CD4-positive, alpha-beta T cell (primary cell): Measurements from ENCODE around the gene MAN1A2. TPM values are rescaled to one million over a fixed set of nuclear protein-coding genes. Genes with fewer than 3 reads are reported as not detected.
A peak's percentile ranks its signal among the peaks of the same experiment; 100 is the strongest.

Source experiments
- ATAC-seq: fragments of 200-7000 bp; cut with Tn5 transposase; one replicate; pipeline ENCODE4 v1.10.0; 2022; ENCODE audit warnings: mild to moderate bottlenecking; ENCODE audit not compliant: poor library complexity
- CTCF ChIA-PET: fragments of 350-600 bp; sonication (Branson Sonifier 250); formaldehyde crosslinking; loops from one replicate; lab custom pipeline; 2021; ENCODE audit warnings: antibody characterized with exemption, inconsistent platforms; lab: Charles Lee
- POLR2A ChIA-PET: fragments of 350-600 bp; sonication (Branson Sonifier 250); formaldehyde crosslinking; loops from one replicate; lab custom pipeline; 2021; ENCODE audit warnings: antibody characterized with exemption, inconsistent platforms; lab: Charles Lee
- DNase-seq, 14 experiments: peaks; one replicate each; pipeline ENCODE4 v3.0.0-alpha.2; 2013 to 2020; ENCODE audit warnings: mixed read lengths in 2 of 14
- H3K27ac ChIP-seq, 2 donors: one replicate each; pipeline versions ENCODE4 v1.5.1 to v1.7.0; 2013; ENCODE audit warnings: low read length in 2 of 2, low read depth in 1 of 2, mild to moderate bottlenecking in 1 of 2
- H3K27me3 ChIP-seq, 2 experiments: 1 replicate in 1 of 2; 2 replicates in 1 of 2; pipeline versions ENCODE4 v1.6.1 to v1.7.0; 2013; ENCODE audit warnings: low read length in 2 of 2, control low read depth in 1 of 2, mild to moderate bottlenecking in 1 of 2, moderate library complexity in 1 of 2; ENCODE audit not compliant: insufficient read depth in 2 of 2, control insufficient read depth in 1 of 2
- H3K36me3 ChIP-seq: one replicate; pipeline ENCODE4 v1.6.1; 2013; ENCODE audit warnings: low read length, control low read depth; ENCODE audit not compliant: insufficient read depth
- H3K4me1 ChIP-seq: one replicate; pipeline ENCODE4 v1.6.1; 2013; ENCODE audit warnings: low read length, control low read depth; ENCODE audit not compliant: insufficient read depth
- H3K4me3 ChIP-seq: one replicate; pipeline ENCODE4 v1.5.1; 2013; ENCODE audit warnings: mild to moderate bottlenecking, low read length, moderate library complexity
- H3K9me3 ChIP-seq, 2 experiments: 1 replicate in 1 of 2; 2 replicates in 1 of 2; pipeline versions ENCODE4 v1.6.1 to v1.7.0; 2013; ENCODE audit warnings: low read length in 2 of 2, mild to moderate bottlenecking in 2 of 2, control low read depth in 1 of 2, moderate library complexity in 1 of 2; ENCODE audit not compliant: control insufficient read depth in 1 of 2, insufficient read depth in 1 of 2
- H3K27ac Mint-ChIP-seq: one replicate; pipeline ENCODE4 v1.8.0; 2020; ENCODE audit warnings: mixed read lengths
- H3K27me3 Mint-ChIP-seq: one replicate; pipeline ENCODE4 v1.8.0; 2021; ENCODE audit warnings: mixed read lengths
- H3K36me3 Mint-ChIP-seq: one replicate; pipeline ENCODE4 v1.8.0; 2021; ENCODE audit warnings: low read depth, mixed read lengths
- H3K4me1 Mint-ChIP-seq: one replicate; pipeline ENCODE4 v1.8.0; 2021; ENCODE audit warnings: low read depth, mixed read lengths
- H3K4me3 Mint-ChIP-seq: one replicate; pipeline ENCODE4 v1.8.0; 2020; ENCODE audit warnings: mild to moderate bottlenecking, mixed read lengths
- H3K9me3 Mint-ChIP-seq: one replicate; pipeline ENCODE4 v1.8.0; 2020; ENCODE audit warnings: mixed read lengths
- CTCF ChIP-seq: fragments of 200-600 bp; IDR thresholded peaks from one replicate; pipeline ENCODE4 v1.8.0; 2022; ENCODE audit warnings: antibody characterized with exemption, mild to moderate bottlenecking
- intact Hi-C, 2 experiments: fragments of 100-400 bp; cut with DNase I in 1 of 2; cut with micrococcal nuclease in 1 of 2; formaldehyde crosslinking; loops; one replicate each; pipeline versions ENCODE4 v1.15.1 to v1.9.0; 2023 to 2025; cut with DNase I, micrococcal nuclease
- total RNA-seq, 174 experiments: library from RNA in 2 of 174; stranded (reverse) in 2 of 174; gene quantifications; one replicate each; pipeline ENCODE4 v1.2.3 and lab custom pipeline; 2021 to 2026

Gene MAN1A2
- total RNA-seq, 2 experiments from 2014 or later, result 45.6 to 49.7 TPM

- Histone ChIP-seq H3K36me3 (no peaks in the 10 kb centered on the region), H3K4me1 (peaks cover 16% of the 10 kb centered on the region), H3K27me3 (no peaks in the 10 kb centered on the region), H3K27ac (no peak overlapping the region), H3K9me3 (no peaks in the 10 kb centered on the region), H3K4me3 (no peak overlapping the region)
- no peak for DNase-seq
- ChIA-PET POLR2A (interaction anchor here (0.8 to 2.5 kb wide), 4 partner anchors 71 to 222 kb away, joined by 3 to 8 read pairs (median 5); partner anchors contain the start of gene TENT5C), CTCF (interaction anchor here (0.7 to 5.5 kb wide), 14 partner anchors 10 to 358 kb away, joined by 3 to 45 read pairs (median 7); partner anchors contain the start of gene TENT5C)
- intact Hi-C loops, result loop anchor here (1.0 to 5.0 kb wide), 7 partner anchors 66 to 359 kb away; no protein-coding TSS in a partner anchor
- no peak for TF ChIP-seq CTCF
- no peaks in the 10 kb centered on the region for H3K4me1 Mint-ChIP-seq
- ATAC-seq, result no peak
- H3K27me3 Mint-ChIP-seq, result no peaks in the 10 kb centered on the region
- H3K9me3 Mint-ChIP-seq, result no peaks in the 10 kb centered on the region
- no peaks in the 10 kb centered on the region for H3K36me3 Mint-ChIP-seq
- H3K4me3 Mint-ChIP-seq, result no peak overlapping the region
- H3K27ac Mint-ChIP-seq, result no peak overlapping the region
Measured at GRCh38 chr1:117535821-117536220, 168.6 kb downstream of the MAN1A2 start.

- Histone ChIP-seq H3K27me3 (no peaks in the 10 kb centered on the region), H3K9me3 (no peaks in the 10 kb centered on the region), H3K4me1 (peaks cover 16% of the 10 kb centered on the region), H3K27ac (no peak overlapping the region), H3K4me3 (no peak overlapping the region), H3K36me3 (no peaks in the 10 kb centered on the region)
- H3K27ac Mint-ChIP-seq, result no peak overlapping the region
- H3K9me3 Mint-ChIP-seq, result no peaks in the 10 kb centered on the region
- ChIA-PET POLR2A (interaction anchor here (0.6 to 1.5 kb wide), 2 partner anchors 69 to 221 kb away, joined by 3 read pairs; partner anchors contain the start of gene TENT5C), CTCF (interaction anchor here (5.5 kb wide), 1 partner anchor 138 kb away, joined by 45 read pairs; no protein-coding TSS in a partner anchor)
- no peaks in the 10 kb centered on the region for H3K36me3 Mint-ChIP-seq
- no peak for TF ChIP-seq CTCF
- H3K27me3 Mint-ChIP-seq, result no peaks in the 10 kb centered on the region
- ATAC-seq (no peak), DNase-seq (peak in 1 of 14 experiments; percentile 11)
- no peak overlapping the region for H3K4me3 Mint-ChIP-seq
- H3K4me1 Mint-ChIP-seq, result no peaks in the 10 kb centered on the region
- intact Hi-C loops, result loop anchor here in 1 of 2 experiments (5.0 kb wide), 1 partner anchor 65 kb away; no protein-coding TSS in a partner anchor
Measured at GRCh38 chr1:117537291-117537920, 170.2 kb downstream of the MAN1A2 start.

- no peaks in the 10 kb centered on the region for H3K9me3 ChIP-seq
- Mint-ChIP-seq H3K27ac (no peak overlapping the region), H3K36me3 (no peaks in the 10 kb centered on the region), H3K4me1 (no peaks in the 10 kb centered on the region), H3K4me3 (no peak overlapping the region), H3K9me3 (no peaks in the 10 kb centered on the region), H3K27me3 (no peaks in the 10 kb centered on the region)
- peaks cover 11% of the 10 kb centered on the region for H3K4me1 ChIP-seq
- no peaks in the 10 kb centered on the region for H3K36me3 ChIP-seq
- H3K27me3 ChIP-seq, result no peaks in the 10 kb centered on the region
- POLR2A ChIA-PET, result interaction anchor here (1.7 kb wide), 1 partner anchor 66 kb away, joined by 4 read pairs; no protein-coding TSS in a partner anchor
- CTCF ChIA-PET, result interaction anchor here (1.3 kb wide), 1 partner anchor 28 kb away, joined by 3 read pairs; no protein-coding TSS in a partner anchor
- intact Hi-C loops, result loop anchor here in 1 of 2 experiments (5.0 kb wide), 1 partner anchor 52 kb away; no protein-coding TSS in a partner anchor
- TF ChIP-seq CTCF, result no peak
- no peak for ATAC-seq
- no peak overlapping the region for H3K27ac ChIP-seq
- no peak overlapping the region for H3K4me3 ChIP-seq
- no peak for DNase-seq
Measured at GRCh38 chr1:117540532-117540931, 173.3 kb downstream of the MAN1A2 start.
